Occipital lobe (tissue), 2 donors: ENCODE measurements around the gene MT1E. TPM values are rescaled to one million over a fixed set of nuclear protein-coding genes. Genes with fewer than 3 reads are reported as not detected.
A peak's percentile ranks its signal among the peaks of the same experiment; 100 is the strongest.
"Not testable (repeated sequence)": the region's sequence is repeated elsewhere in the genome, so short reads cannot be mapped to it uniquely, and the experiment has no call there.

Source experiments
- DNase-seq: peaks from one replicate; lab custom pipeline; 2025; lab: John Stamatoyannopoulos, UW
- total RNA-seq: library from RNA; depleted of rRNA; stranded (reverse); fragments of >200 nt; gene quantifications from one replicate; pipeline ENCODE4 v1.2.3, GENCODE V29; 2014

The MT1E gene
- total RNA-seq, 1 donor from 2014 or later: 12.8 TPM

DNA sequence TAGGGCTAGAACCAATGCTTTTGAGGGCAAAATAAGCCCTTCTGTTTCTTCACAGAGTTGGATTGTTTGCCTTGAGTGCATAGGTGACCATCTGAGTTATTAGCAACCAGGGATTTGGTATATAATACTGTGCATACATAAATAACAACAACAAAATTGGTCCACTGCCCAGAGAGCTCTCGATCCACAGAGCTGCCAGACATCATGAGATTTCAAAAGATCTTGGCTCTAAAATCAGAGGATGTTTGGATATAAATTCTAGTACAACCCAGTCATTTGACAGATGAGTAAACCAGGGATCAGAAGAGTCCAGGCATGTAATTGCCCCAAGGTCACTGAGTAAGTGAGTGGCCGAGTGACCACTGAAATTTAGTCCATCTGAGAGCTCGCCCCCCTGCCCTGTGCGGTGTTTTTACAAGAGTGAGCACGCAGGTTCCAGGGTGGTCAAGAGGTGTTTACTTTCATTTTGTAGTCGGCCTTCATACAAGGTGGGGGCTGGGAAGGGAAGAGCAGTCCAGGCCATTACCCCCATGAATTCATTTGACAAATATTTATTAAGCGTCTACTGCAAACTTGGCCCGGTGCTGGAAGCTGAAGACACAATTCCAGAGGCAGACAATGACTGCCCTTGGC lies 19.0 kb upstream of the MT1E start:
- no peak for DNase-seq

DNA sequence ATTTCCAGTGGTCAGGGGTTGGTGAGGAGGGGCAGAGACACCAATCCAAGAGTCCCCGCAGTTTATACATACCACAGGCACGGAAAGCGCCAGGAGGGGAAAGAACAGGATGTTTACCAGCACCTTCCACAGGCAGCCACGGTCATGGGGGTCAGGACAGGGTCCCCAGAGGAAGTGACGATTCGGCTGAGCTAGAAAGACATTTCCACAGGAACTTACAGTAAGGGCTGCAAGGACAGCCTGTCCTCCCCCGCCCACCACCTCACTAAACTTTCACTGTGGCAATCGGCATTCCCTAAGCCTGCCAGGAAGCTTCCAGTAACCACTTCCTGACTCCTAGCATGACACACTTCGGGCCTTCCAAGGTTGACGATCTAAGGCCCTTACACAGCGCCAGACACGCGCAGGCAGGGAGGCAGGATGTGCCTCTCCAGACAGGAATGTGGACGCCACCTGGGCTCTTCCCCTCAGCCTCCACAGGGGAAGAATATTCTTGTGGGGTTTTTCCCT lies 18.4 kb upstream of the MT1E start:
- DNase-seq: no peak

DNA sequence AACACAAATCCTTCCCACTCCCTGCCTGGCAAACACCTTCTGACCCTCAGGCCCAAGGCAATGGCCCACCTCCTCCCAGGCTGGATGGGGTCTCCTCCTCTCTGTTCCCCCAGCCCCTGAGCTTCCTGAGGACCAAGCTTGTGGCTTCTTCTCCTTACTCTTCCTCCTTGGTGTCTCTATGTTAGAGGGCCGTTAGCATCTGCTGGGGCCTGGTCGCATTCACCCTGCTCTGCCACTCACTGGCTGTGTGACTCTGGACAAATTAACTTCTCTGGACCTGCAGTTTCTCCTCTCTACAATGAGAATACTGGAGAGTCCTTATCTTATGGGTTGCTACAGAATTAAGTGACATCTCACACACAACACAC lies 17.9 kb upstream of the MT1E start:
- DNase-seq: no peak

DNA sequence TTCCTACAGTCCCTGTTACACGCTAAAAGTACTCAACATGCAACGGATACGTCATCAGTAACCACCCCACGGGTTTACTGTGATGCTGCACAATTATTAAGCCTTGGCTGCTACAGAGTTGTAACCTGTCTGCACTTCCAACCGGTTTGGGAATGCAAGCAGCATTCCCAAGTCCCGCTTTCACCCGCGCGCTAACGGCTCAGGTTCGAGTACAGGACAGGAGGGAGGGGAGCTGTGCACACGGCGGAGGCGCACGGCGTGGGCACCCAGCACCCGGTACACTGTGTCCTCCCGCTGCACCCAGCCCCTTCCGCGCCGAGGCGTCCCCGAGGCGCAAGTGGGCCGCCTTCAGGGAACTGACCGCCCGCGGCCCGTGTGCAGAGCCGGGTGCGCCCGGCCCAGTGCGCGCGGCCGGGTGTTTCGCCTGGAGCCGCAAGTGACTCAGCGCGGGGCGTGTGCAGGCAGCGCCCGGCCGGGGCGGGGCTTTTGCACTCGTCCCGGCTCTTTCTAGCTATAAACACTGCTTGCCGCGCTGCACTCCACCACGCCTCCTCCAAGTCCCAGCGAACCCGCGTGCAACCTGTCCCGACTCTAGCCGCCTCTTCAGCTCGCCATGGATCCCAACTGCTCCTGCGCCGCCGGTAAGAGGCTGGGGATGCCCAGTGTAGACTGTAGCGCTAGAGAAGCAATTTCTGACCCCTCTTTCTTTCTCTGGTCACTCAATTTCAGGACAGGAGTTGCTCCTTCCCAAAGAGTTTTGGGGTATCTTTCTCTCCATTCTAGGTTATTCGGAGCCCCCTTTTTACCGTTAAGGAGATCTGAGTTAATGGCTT lies 17.3 kb upstream of the MT1E start, which contains the start of gene MT2A:
TSS of gene MT2A (plus strand) at position 542 of the 833 bp plus-strand sequence. CDS start at position 614, 72 bp downstream.
- peak; percentile 85 for DNase-seq

DNA sequence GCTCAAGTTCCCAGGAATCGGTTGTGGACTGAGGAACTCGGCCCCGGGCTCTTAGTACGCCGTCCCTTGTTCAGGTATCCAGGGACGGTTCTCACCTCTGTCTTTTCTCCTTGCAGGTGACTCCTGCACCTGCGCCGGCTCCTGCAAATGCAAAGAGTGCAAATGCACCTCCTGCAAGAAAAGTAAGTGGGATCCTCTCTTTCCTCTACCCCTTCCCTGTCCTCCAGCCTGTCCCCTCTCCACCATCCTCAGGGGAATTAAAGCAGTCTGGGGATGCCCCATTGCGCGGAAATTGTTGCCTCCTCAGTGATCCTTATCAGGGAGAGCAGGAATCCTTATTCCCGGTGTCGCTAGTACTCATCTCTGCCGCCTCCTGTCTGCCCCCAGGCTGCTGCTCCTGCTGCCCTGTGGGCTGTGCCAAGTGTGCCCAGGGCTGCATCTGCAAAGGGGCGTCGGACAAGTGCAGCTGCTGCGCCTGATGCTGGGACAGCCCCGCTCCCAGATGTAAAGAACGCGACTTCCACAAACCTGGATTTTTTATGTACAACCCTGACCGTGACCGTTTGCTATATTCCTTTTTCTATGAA lies 16.6 kb upstream of the MT1E start:
- no peak for DNase-seq

DNA sequence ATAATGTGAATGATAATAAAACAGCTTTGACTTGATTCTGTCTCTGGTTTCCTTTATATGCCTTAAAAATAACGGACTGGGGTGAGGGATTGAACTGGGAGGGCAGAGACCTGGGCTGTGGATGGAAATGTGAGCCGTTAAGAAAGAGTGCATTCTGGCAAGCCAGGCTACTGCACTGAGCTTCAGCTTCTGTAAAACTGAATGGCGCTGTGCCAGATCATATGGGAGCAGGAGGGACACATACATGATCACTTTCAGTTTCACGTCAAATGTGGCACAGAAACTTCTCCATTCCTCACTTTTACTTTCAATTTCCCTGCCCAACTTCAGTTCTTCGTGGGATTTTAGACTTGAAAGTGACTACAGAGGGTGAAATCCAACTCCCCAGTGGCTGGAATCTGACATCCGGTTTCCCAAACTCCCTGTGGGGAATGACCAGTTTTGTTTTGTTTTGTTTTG lies 16.1 kb upstream of the MT1E start:
- DNase-seq: peak; percentile 50

DNA sequence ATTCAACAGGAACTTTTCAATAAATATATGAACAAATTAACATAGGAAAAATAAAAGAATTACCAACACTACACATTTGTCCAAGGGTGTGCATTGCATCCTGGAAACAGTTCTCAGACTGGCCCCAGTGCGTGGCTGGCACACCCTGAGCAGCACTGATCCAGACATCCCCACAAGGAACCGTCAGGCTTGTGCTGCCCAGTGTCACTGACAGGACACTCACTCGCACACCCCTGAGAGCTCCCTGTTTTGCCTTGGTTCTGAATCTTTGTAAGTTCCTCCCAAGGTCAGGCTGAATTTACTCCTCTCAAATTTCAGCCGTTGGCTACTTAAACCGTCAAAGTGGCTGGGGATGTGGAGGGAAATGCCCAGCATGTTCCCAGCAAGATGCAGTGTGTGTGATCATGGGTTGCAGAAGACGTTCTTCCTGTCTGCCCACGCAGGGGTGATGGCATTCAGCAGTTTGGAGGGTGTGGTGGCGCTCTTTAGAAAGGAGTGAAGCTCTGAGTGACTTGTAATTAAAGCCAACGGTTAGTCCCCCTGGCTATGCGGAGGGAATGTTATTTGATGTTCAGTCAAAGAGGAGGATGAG lies 15.5 kb upstream of the MT1E start:
- no peak for DNase-seq

DNA sequence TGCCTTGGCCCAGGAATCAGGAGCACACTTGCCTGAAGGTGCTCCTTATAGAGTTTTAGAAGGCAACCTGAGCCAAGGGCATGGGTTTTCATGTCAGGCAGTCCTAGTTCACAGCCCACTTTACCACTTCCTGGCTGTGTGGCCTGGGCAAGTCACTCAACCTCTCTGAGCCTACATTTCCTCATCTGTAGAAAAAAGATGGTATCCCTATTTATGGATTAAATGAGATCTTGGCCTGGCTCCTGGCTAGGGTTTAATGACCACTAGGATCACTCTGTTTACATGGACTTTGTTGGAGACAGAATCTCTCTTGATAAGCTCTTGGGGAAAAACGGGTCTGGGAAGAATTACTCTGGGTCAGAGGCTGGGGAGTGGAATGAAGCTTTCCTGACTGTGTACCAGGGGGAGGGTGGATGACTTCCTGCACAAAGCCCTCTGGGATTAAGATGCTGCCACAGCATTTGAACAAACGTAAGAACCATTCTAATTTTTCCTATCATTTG lies 14.9 kb upstream of the MT1E start:
- no peak for DNase-seq

DNA sequence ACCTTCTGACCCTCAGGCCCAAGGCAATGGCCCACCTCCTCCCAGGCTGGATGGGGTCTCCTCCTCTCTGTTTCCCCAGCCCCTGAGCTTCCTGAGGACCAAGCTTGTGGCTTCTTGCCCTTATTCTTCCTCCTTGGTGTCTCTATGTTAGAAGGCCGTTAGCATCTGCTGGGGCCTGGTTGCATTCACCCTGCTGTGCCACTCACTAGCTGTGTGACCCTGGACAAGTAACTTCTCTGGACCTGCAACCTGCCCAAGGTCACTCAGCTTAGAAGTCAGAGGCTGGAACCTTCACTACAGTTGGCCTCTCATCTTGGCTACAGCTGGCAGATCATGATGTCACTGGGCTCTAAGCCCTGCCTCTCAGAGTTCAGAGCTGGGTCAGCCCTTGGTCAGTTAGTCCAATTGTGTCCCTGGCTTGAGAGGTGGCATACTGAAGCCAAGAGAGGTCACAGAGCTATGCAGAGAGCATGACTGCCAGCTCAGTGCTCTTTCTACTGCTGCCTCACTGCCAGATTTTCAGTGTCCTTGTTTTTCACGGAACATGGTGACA lies 14.2 kb upstream of the MT1E start:
- DNase-seq: no peak

DNA sequence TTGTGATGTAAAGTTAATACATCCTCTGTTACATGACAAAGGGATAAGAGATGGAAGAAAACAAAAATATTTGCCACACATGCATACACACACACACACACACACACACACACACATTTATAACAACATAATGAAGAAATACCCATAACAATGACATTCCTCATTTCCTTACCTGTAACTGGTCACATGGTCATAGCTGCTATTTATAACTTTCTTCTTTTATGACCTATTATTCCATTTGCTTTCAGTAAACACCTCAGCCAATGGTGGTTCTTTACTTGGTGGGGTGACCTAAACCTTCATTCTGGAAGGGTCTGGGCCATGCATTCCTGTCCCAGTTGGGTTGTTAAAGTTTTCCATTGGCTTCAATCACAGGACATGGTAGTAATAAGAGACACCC lies 11.9 kb upstream of the MT1E start:
- no peak for DNase-seq

DNA sequence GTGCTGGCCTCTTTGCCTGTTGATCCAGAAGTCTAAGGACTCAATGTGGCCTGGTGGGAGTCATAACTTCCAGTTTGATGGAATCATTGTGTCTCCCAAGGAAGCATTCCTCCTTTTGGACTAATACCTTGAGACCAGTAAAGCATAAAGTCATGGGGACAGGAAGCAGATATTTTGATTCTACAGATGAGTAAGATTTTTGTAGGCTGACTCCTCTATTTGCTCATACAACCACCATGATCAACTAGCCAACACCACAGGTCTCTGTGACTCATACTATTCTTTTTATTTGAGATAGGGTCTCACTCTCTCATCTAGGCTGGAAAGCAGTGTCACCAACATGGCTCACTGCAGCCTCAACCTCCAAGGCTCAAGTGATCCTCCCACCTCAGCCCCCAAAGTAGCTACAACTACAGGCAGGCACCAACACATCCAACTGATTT lies 11.0 kb upstream of the MT1E start:
- DNase-seq: no peak

DNA sequence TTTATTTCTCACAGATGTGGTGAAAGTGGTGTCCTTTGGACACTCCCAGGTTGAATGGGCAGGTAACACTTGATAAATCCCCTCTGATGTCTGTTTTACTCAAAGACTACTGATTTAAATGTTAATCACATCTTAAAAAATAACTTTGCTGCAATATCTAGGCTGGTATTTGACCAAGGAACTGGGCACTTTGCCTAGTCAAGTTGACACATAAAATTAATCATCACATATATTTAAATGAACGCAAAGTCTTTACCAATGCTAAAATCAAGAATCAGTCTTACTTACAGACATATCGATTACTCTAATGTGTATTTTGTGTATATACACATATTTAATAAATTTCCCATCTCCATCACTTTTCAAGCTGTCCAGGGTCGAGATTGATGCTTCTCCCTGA lies 10.2 kb upstream of the MT1E start:
- no peak for DNase-seq

DNA sequence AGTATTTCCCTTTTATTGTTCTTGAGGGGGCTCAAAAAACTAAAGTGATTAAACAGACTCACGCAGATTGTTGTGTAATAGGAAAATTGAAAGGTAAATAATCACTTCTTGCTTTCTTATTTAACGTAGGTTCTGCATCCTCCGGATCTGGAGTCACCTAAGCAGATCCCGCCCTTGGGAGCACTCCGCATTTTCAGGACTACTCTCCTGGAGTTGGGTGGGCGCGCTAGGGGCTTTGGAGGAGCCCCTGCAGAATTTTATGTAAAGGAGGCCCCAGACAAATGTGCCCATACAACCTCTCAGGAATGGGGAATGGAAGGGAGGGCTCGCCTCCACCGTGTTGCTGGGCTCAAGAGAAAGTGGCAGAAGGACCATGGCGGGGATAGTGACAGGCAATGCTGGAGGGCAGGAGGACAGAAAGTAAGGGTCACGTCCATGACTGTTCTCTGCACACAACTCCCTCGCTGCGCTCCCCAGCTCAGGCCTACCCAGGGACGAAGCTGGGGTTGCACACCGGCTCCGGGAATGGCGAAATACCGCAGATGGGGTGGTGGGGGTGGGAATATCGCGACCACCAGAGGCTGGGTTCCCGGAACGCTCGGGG lies 8.9 kb upstream of the MT1E start:
- DNase-seq: no peak

DNA sequence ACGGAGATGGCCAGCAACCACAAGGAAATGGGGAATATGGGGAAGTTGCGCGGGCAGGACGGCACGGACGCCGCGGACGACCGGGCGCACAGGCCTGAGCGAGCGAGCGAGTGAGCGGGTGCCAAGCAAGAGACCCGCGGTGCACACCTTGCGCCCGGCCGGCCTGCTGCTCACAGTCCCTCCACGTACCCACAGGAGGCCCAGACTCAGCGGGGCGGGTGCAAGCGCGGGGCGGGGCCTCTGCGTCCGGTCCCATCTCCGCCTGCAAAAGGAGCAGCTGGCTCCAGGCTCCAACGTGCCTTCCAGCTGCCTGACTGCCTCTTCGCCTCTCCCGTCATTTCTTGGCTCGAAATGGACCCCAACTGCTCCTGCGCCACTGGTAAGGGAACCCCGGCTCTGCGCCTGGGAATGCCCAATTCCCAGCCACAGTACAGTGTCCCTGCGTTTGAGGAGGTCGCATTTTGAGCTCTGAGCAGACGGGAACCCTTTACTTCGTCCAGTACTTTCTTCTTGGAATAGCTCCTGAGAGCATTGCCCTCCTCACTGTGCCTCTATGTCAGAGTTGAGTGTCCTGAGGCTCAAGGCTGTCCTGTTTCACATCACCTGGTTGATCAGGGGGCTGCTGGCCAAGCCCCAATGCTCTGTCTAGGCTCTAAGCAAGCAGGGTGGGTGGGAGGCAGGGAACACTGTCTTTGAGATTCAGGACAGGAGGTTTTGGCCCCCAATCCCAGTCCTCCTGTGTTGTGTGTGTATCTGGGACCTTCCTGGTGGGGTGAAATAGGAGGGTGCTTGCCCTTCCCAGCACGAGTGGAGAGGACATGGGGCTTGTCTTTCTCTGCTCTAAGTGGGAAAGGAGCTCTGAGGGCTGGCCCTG lies 8.1 kb upstream of the MT1E start:
- DNase-seq: no peak

DNA sequence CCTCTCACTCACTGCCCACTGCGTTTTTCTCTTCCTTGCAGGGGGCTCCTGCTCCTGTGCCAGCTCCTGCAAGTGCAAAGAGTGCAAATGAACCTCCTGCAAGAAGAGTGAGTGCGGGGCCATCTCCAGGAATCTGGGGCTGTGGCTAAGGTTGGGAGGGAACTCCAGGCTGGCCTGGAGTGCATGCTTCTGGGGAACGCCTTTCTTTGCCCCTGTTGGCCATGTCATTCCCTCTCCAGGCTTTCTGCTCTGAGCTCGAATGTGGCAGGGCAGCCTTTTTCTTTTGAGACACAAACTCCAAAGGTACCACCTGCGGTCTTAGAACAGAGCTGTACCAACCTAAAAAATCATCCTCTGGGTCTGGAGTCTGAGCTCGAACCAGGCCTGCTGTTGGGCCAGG lies 7.4 kb upstream of the MT1E start:
- DNase-seq: no peak

DNA sequence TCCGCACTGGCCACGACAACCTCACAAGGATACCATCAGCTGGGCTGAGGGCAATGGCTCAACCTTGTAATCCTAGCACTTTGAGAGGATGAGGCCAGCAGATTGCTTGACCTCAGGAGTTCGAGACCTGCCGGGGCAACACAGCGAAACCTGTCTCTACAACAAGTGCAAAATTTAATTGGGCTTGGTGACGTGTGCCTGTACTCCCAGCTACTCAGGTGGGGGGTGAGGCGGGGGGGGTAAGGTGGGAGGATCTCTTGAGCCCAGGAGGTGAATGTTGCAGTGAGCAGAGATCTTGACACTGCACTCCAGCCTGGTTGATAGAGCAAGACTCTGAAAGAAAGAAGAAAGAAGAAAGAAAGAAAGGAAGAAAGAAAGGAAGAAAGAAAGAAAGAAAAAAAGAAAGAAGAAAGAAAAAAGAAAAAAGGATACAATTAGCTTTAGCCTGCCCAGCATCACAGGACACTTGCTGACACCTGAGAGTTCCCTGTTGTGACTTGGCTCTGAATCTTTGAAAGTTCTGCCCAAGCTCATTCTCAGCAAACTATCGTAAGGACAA lies 5.2 kb upstream of the MT1E start:
- no peak for DNase-seq

DNA sequence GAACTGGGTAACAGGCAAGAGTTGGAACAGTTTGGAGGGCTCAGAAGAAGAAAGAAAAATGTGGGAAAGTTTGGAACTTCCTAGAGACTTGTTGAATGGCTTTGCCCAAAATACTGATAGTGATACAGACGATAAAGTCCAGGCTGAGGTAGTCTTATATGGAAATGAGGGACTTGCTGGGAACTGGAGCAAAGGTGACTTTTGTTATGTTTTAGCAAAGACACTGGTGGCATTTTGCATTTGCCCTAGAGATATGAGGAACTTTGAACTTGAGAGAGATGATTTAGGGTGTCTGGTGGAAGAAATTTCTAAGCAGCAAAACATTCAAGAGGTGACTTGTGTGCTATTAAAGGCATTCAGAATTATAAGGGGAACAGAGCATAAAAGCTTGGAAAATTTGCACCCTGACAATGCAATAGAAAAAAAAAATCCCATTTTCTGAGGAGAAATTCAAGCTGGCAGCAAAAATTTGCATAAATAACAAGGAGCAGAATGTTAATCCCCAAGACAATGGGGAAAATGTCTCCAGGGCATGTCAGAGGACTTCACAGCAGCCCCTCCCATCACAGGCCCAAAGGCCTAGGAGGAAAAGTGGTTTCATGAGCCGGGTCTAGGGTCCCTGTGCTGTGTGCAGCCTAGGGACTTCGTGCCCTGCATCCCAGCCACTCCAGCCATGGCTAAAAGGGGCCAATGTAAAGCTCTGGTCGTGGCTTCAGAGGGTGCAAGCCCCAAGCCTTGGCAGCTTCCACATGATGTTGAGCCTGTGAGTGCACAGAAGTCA lies 3.7 kb upstream of the MT1E start:
- not testable (repeated sequence) for DNase-seq

DNA sequence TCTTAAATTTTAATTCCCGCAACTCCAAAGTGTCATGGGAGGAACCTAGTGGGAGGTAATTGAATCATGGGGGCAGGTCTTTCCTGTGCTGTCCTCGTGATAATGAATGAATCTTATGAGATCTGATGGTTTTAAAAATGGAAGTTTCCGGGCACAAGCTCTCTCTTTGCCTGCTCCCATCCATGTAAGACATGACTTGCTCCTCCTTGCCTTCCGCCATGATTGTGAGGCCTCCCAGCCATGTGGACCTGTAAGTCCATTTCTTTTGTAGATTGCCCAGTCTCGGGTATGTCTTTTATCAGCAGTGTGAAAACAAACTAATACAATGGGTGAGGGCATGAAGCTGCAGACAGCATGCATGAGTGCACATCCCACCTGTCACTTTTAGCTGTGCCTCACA lies 2.4 kb upstream of the MT1E start:
- not testable (repeated sequence) for DNase-seq

DNA sequence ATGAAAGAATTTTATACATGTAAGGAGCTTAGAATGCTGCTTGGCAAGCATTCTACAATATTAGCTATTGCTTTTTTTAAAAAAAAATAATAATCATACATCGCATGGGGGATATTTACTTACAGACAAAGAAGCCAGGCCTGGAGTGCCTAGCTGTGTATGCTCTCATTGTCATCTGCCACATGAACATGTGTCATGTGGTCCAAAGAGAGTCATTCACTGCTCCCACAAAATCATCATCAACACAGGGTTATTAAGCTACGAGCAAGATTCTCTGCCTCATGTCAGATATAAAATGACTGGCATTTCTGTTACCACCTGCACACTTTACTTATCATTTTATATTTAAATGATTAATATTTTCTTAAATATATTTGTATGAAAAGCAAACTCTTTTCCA lies 1.9 kb upstream of the MT1E start:
- no peak for DNase-seq
